Neural cell (in vitro differentiated cells): Measurements from ENCODE around the gene AFF3. TPM values are rescaled to one million over a fixed set of nuclear protein-coding genes. Genes with fewer than 3 reads are reported as not detected.

Experiments
- H2AFZ ChIP-seq: fragments of 200-600, 300-800 bp; sonication (generic), shearing (Covaris generic); 2 replicates; pipeline ENCODE4 v1.6.0; 2014; ENCODE audit warnings: low read depth, mild to moderate bottlenecking, antibody characterized with exemption, low read length, moderate library complexity
- H3F3A ChIP-seq: fragments of 200-600 bp; shearing (Covaris generic); 2 replicates; pipeline ENCODE4 v1.6.1; 2016; ENCODE audit warnings: mild to moderate bottlenecking, moderate library complexity, mixed read lengths, antibody characterized with exemption, low read length; ENCODE audit not compliant: insufficient read depth, poor library complexity, severe bottlenecking
- H3K27ac ChIP-seq: fragments of 200-600, 300-800 bp; sonication (generic), shearing (Covaris generic); 2 replicates; pipeline ENCODE4 v1.5.1; 2014; ENCODE audit warnings: mild to moderate bottlenecking, low read length, moderate library complexity
- H3K27me3 ChIP-seq: fragments of 300-800, 200-600 bp; sonication (generic), shearing (Covaris generic); 2 replicates; pipeline ENCODE4 v1.6.0; 2014; ENCODE audit warnings: mild to moderate bottlenecking, low read depth, low read length, moderate library complexity; ENCODE audit not compliant: insufficient read depth
- H3K36me3 ChIP-seq: fragments of 300-800, 200-600 bp; sonication (generic), shearing (Covaris generic); 2 replicates; pipeline ENCODE4 v1.5.1; 2014; ENCODE audit warnings: mild to moderate bottlenecking, antibody characterized with exemption, low read length, moderate library complexity; ENCODE audit not compliant: insufficient read depth
- H3K4me2 ChIP-seq: fragments of 300-800, 200-600 bp; sonication (generic), shearing (Covaris generic); 2 replicates; pipeline ENCODE4 v1.6.0; 2014; ENCODE audit warnings: mild to moderate bottlenecking, low read length
- H3K4me3 ChIP-seq: fragments of 300-800, 200-600 bp; sonication (generic), shearing (Covaris generic); 2 replicates; pipeline ENCODE4 v1.5.1; 2014; ENCODE audit warnings: mild to moderate bottlenecking, low read length, moderate library complexity
- H3K79me2 ChIP-seq: fragments of 200-600 bp; shearing (Covaris generic); replicated peaks from 2 replicates; pipeline ENCODE4 v1.6.0; 2014; ENCODE audit warnings: mild to moderate bottlenecking, low read length, moderate library complexity; ENCODE audit not compliant: insufficient read depth
- H3K9ac ChIP-seq: fragments of 300-800, 200-600 bp; sonication (generic), shearing (Covaris generic); 2 replicates; pipeline ENCODE4 v1.6.1; 2016; ENCODE audit warnings: mild to moderate bottlenecking, low read length, mixed read lengths
- H3K9me2 ChIP-seq: fragments of 200-600 bp; shearing (Covaris generic); 2 replicates; pipeline ENCODE4 v1.6.1; 2016; ENCODE audit warnings: mild to moderate bottlenecking, low read length, mixed read lengths; ENCODE audit not compliant: insufficient read depth
- H3K9me3 ChIP-seq: fragments of 200-600, 300-800 bp; sonication (generic), shearing (Covaris generic); 2 replicates; pipeline ENCODE4 v1.6.1; 2016; ENCODE audit warnings: mild to moderate bottlenecking, mixed run types, low read length, moderate library complexity, mixed read lengths
- H4K20me1 ChIP-seq: fragments of 200-600 bp; shearing (Covaris generic); 2 replicates; pipeline ENCODE4 v1.6.1; 2016; ENCODE audit warnings: mild to moderate bottlenecking, mixed run types; ENCODE audit not compliant: insufficient read depth
- CTCF ChIP-seq: fragments of 450-650 bp; IDR thresholded peaks from 2 replicates; pipeline ENCODE4 v1.5.1; 2014; ENCODE audit warnings: antibody characterized with exemption, mild to moderate bottlenecking, moderate library complexity; ENCODE audit not compliant: poor library complexity, severe bottlenecking
- EP300 ChIP-seq: fragments of 450-650 bp; conservative IDR thresholded peaks from 2 replicates; pipeline ENCODE4 v1.6.1; 2014; ENCODE audit warnings: antibody characterized with exemption, mild to moderate bottlenecking, moderate library complexity; ENCODE audit not compliant: poor library complexity, severe bottlenecking
- EZH2 ChIP-seq: fragments of 200-600, 300-800 bp; shearing (Covaris generic), sonication (generic); IDR thresholded peaks from 2 replicates; pipeline ENCODE4 v1.6.1; 2014; ENCODE audit warnings: antibody characterized with exemption, low read length, borderline replicate concordance, mild to moderate bottlenecking; ENCODE audit not compliant: insufficient read depth, poor library complexity, severe bottlenecking
- MXI1 ChIP-seq: fragments of 450-650 bp; conservative IDR thresholded peaks from 2 replicates; pipeline ENCODE4 v1.6.1; 2014; ENCODE audit warnings: antibody characterized with exemption, mild to moderate bottlenecking; ENCODE audit not compliant: poor library complexity, severe bottlenecking
- POLR2AphosphoS5 ChIP-seq: IDR thresholded peaks from 2 replicates; pipeline ENCODE4 v1.6.1; 2012
- RAD21 ChIP-seq: fragments of 450-650 bp; conservative IDR thresholded peaks from 2 replicates; pipeline ENCODE4 v1.6.1; 2014; ENCODE audit warnings: antibody characterized with exemption, mild to moderate bottlenecking, moderate library complexity
- REST ChIP-seq: IDR thresholded peaks from 2 replicates; pipeline ENCODE4 v1.6.1; 2012; ENCODE audit warnings: borderline replicate concordance
- SMC3 ChIP-seq: fragments of 450-650 bp; conservative IDR thresholded peaks from 2 replicates; pipeline ENCODE4 v1.6.1; 2014; ENCODE audit warnings: antibody characterized with exemption, mild to moderate bottlenecking, moderate library complexity; ENCODE audit not compliant: poor library complexity
- TAF1 ChIP-seq: IDR thresholded peaks from 2 replicates; pipeline ENCODE4 v1.6.1; 2012; ENCODE audit warnings: low read depth
- polyA plus RNA-seq: library from polyadenylated mRNA; depleted of rRNA; stranded (reverse); fragments of >200 nt; gene quantifications from 2 replicates; pipeline ENCODE4 v1.2.3, GENCODE V29; 2014

The AFF3 gene
- polyA plus RNA-seq, 1 donor from 2014 or later = 5.1 TPM

GRCh38 chr2:100077456-100077855 is 64.9 kb downstream of the AFF3 start:
- H3K36me3 ChIP-seq = peaks cover 3% of the 10 kb centered on the region
- no peaks in the 10 kb centered on the region for H3K9me3 ChIP-seq
- H2AFZ ChIP-seq = no peak overlapping the region
- H3K9me2 ChIP-seq = no peaks in the 10 kb centered on the region
- no peaks in the 10 kb centered on the region for H3K27me3 ChIP-seq
- TF ChIP-seq EZH2 (no peak), REST (no peak), RAD21 (no peak), TAF1 (no peak), CTCF (no peak), MXI1 (no peak), SMC3 (no peak), EP300 (no peak), POLR2AphosphoS5 (no peak)
- no peaks in the 10 kb centered on the region for H4K20me1 ChIP-seq
- no peak overlapping the region for H3K9ac ChIP-seq
- no peak overlapping the region for H3K4me3 ChIP-seq
- H3F3A ChIP-seq = no peaks in the 10 kb centered on the region
- H3K27ac ChIP-seq = no peak overlapping the region
- H3K79me2 ChIP-seq = no peaks in the 10 kb centered on the region
- H3K4me2 ChIP-seq = no peak overlapping the region

DNA sequence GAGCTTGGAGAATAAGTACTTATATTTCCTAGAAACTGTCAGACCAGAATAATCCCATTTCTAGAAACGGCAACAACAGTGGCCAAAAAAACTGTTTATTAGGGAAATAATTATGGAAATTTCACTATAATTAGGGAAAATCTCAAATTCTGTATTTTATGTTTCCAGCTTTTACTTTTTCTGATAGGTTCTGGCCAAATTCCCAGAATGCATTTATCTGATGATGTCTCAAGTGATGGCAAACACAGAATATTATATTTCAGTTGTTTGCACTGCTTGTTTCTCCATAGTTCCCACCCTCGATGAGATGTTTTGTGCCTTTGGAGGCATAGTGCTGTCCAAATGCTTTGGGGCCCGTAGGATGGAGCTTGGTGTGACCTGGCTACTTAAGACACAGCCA is 66.9 kb downstream of the AFF3 start:
- Histone ChIP-seq H3K9ac (no peak overlapping the region), H3K9me3 (no peaks in the 10 kb centered on the region), H4K20me1 (no peaks in the 10 kb centered on the region), H2AFZ (no peak overlapping the region), H3K79me2 (no peaks in the 10 kb centered on the region), H3K27ac (no peak overlapping the region), H3K9me2 (no peaks in the 10 kb centered on the region), H3K36me3 (peaks cover 3% of the 10 kb centered on the region), H3K27me3 (no peaks in the 10 kb centered on the region), H3K4me2 (no peak overlapping the region), H3F3A (no peaks in the 10 kb centered on the region), H3K4me3 (no peak overlapping the region)
- TF ChIP-seq RAD21 (no peak), SMC3 (no peak), POLR2AphosphoS5 (no peak), REST (no peak), MXI1 (no peak), TAF1 (no peak), CTCF (no peak), EZH2 (no peak)
